Activated naive CD4-positive, alpha-beta T cell treated with anti-CD3 and anti-CD28 coated beads, Interleukin-2, amount 10 ng/mL, durations not matched to agents 7 days and 5 days (primary cell): ENCODE results near the gene CDK17.

Experiments
- CTCF ChIA-PET: fragments of 350-600 bp; sonication (Branson Sonifier 250); formaldehyde crosslinking; loops from one replicate; lab custom pipeline; 2021; ENCODE audit warnings: antibody characterized with exemption; lab: Charles Lee
- DNase-seq: peaks from one replicate; pipeline ENCODE4 v3.0.0-alpha.2; 2020
- H3K27ac Mint-ChIP-seq: one replicate; pipeline ENCODE4 v1.8.0; 2021; ENCODE audit warnings: mild to moderate bottlenecking, moderate library complexity, mixed read lengths
- H3K27me3 Mint-ChIP-seq: one replicate; pipeline ENCODE4 v1.8.0; 2021; ENCODE audit warnings: mild to moderate bottlenecking, mixed read lengths
- H3K36me3 Mint-ChIP-seq: one replicate; pipeline ENCODE4 v1.8.0; 2021; ENCODE audit warnings: mixed read lengths
- H3K4me1 Mint-ChIP-seq: one replicate; pipeline ENCODE4 v1.8.0; 2021; ENCODE audit warnings: mixed read lengths
- H3K4me3 Mint-ChIP-seq: one replicate; pipeline ENCODE4 v1.8.0; 2021; ENCODE audit warnings: mild to moderate bottlenecking, moderate library complexity, mixed read lengths
- H3K9me3 Mint-ChIP-seq: one replicate; pipeline ENCODE4 v1.8.0; 2021; ENCODE audit warnings: mixed read lengths

Gene CDK17

DNA sequence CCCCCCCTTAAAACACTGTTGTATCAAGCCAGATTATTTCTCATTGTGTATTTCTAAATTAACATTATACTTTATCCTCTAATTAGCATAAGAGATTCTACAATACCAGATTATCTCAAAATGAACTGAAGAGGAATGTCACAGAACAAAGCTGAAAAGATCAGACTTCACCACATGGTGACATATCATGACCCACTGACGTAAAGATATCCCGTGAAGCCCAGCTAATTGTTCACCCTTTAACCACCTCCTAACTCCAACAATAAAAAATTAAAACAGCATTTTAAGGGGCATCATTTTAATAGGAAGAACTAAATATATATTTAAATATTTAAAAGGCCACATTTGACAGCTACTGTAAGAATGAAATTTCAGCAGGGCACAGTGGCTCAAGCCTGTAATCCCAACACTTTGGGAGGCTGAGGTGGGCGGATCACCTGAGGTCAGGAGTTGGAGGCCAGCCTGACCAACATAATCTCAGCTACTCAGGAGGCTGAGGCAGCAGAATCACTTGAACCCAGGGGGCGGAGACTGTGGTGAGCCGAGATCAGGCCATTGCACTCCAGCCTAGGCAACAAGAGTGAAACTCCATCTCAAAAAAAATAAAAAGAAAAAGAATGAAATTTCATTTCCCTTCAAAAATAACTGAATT is 29.0 kb downstream of the CDK17 start:
- peaks cover 27% of the 10 kb centered on the region for H3K36me3 Mint-ChIP-seq
- peaks cover 61% of the 10 kb centered on the region for H3K4me1 Mint-ChIP-seq
- CTCF ChIA-PET: interaction anchor here (0.8 to 1.0 kb wide), 2 partner anchors 19 to 28 kb away, joined by 3 read pairs; no protein-coding TSS in a partner anchor
- no peak overlapping the region for H3K4me3 Mint-ChIP-seq
- H3K27ac Mint-ChIP-seq: no peak overlapping the region
- no peak for DNase-seq
- H3K27me3 Mint-ChIP-seq: no peaks in the 10 kb centered on the region
- H3K9me3 Mint-ChIP-seq: no peaks in the 10 kb centered on the region

DNA sequence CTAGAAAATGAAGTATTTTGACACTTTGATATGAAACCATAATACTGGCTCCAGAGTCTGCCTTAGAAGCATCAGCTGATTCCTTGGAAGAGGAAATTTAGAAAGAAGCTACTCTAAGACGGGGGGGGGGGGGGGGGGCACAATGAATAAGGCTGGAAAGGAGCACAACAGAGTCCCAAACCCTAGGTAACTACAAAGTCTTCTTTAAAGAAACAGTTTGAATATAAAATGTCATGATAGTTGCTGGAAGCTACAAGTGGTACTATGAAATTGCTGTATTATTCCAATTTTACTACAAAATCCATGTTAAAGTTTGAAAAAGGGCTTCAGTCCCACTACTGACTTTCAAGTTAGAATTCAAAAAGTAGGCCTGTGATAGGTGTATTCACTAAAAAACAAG is 31.6 kb downstream of the CDK17 start:
- Mint-ChIP-seq H3K9me3 (no peaks in the 10 kb centered on the region), H3K27ac (no peak overlapping the region), H3K4me3 (no peak overlapping the region), H3K27me3 (no peaks in the 10 kb centered on the region), H3K4me1 (peaks cover 48% of the 10 kb centered on the region), H3K36me3 (peaks cover 22% of the 10 kb centered on the region)
- CTCF ChIA-PET: no interaction called here
- no peak for DNase-seq

DNA sequence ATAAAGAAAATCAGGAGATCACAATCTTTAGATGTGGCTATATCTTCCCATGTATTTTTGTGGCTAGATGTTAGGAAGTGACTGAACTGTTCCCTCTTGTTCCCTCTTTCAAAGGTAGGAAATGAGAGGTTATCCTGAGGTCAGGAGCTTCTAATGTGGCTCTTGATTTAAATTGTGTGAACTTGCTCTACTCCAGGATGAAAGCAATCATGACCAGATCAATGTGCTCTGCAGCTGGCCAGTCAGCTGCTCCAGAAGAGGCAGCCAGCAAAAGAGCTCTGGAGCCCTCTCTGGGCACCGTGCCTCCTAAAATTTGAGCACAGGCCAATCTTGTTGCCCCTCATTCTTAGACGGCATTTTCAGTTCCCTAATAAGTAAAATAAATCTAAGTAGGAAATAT is 32.0 kb downstream of the CDK17 start:
- Mint-ChIP-seq H3K27ac (no peak overlapping the region), H3K27me3 (no peaks in the 10 kb centered on the region), H3K9me3 (no peaks in the 10 kb centered on the region), H3K36me3 (peaks cover 21% of the 10 kb centered on the region), H3K4me1 (peaks cover 46% of the 10 kb centered on the region), H3K4me3 (no peak overlapping the region)
- no peak for DNase-seq
- CTCF ChIA-PET: no interaction called here

DNA sequence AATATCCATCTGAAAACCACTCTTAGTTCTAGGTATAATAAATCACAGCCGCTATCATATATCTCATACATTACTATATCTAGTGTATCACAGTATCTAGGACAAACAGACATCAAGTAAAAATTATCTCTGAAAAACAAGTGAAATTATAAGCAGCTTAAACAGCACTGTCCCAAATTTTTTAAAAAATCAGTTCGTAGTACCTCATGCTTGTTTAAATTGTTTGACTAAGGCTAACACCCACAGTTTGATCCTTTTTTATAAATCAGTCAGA is 33.9 kb downstream of the CDK17 start:
- Mint-ChIP-seq H3K9me3 (no peaks in the 10 kb centered on the region), H3K4me1 (peaks cover 38% of the 10 kb centered on the region), H3K4me3 (no peak overlapping the region), H3K27ac (no peak overlapping the region), H3K36me3 (peaks cover 18% of the 10 kb centered on the region), H3K27me3 (no peaks in the 10 kb centered on the region)
- CTCF ChIA-PET: no interaction called here
- DNase-seq: no peak

DNA sequence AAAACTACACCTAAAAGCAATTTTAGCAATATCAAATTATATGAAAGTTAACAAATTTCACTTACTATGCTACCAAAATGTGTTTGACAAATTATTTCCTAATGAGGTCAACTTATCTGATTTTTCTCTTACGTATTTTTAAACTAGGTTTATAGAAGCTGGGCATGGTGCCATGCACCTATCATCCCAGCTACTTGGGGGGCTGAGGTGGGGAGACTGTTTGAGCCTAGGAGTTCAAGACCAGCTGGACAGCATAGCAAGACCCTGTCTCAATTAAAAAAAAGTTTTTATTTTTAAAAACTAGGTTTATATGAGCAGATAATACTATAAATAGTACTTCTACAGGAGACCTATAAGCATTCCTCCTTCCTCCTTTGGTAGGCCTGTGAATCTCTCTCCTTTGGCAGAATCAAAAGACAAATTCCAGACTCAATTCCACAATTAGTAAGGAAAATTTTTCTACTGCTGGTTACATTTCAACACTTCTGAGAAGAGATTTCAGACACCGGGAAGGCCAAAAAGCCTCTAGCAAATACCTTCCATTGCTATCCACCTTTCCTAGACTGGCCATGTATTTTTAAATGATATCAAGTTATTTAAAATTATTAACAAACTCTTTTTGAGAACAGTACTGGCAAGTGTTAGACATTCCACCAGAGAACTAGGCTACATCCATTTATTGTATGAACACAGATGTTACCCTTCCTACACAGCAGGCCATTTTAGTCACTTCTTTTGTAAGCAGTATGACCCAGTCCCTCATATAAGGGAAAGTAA is 34.4 kb downstream of the CDK17 start:
- no peak for DNase-seq
- Mint-ChIP-seq H3K27me3 (no peaks in the 10 kb centered on the region), H3K4me1 (peaks cover 38% of the 10 kb centered on the region), H3K36me3 (peaks cover 14% of the 10 kb centered on the region), H3K9me3 (no peaks in the 10 kb centered on the region), H3K27ac (no peak overlapping the region), H3K4me3 (no peak overlapping the region)
- CTCF ChIA-PET: no interaction called here

DNA sequence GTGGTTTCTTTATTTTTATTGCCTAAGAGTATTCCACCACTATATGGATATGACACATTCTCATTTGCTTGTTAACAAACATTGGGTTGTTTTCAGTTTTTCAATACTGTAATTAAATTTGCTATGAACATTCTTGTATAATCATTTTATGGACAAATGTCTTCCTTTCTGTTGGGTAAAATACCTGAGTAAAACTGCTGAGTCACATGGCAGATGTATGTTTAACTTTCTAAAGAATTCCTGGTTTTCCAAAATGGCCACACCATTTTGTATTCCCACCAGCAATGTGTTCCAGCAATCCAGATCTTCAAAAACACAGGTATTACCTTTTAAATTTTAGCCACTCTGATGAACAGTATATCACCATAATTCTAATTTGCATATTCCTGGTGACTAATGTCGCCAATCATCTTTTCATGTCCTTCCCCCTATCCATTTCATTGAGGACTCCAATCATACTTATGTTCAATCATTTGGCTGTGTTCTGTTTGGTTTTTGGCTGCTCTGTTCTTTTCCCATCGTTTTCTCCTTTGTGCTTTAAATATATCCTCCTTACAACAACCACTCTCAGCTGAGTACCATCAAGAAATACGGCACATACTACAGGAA is 36.0 kb downstream of the CDK17 start:
- H3K4me1 Mint-ChIP-seq: peaks cover 39% of the 10 kb centered on the region
- no peak overlapping the region for H3K4me3 Mint-ChIP-seq
- H3K27me3 Mint-ChIP-seq: no peaks in the 10 kb centered on the region
- H3K9me3 Mint-ChIP-seq: no peaks in the 10 kb centered on the region
- CTCF ChIA-PET: no interaction called here
- H3K36me3 Mint-ChIP-seq: peaks cover 15% of the 10 kb centered on the region
- DNase-seq: no peak
- no peak overlapping the region for H3K27ac Mint-ChIP-seq

DNA sequence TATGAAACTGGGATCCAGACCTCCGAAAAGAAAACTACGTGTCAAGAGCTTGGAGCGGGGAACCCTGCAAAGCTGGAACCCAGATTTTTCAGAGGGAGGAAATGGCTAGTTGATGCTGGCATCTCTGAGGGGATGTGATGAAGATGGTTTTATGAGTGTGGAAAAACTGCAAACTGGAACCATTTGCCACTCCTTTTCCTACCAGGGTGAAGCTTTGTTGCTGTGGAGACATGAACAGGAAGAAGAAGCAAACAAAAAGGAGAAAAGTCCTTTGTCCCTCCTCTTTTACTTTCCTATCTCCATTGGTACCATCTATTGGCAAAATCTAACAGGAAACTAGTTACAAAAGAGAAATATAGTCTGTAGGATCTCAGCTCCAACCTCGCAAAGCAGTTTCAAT is 39.2 kb downstream of the CDK17 start:
- Mint-ChIP-seq H3K27me3 (no peaks in the 10 kb centered on the region), H3K27ac (no peak overlapping the region), H3K36me3 (peaks cover 8% of the 10 kb centered on the region), H3K9me3 (no peaks in the 10 kb centered on the region), H3K4me3 (no peak overlapping the region), H3K4me1 (peaks cover 28% of the 10 kb centered on the region)
- CTCF ChIA-PET: no interaction called here
- DNase-seq: no peak

DNA sequence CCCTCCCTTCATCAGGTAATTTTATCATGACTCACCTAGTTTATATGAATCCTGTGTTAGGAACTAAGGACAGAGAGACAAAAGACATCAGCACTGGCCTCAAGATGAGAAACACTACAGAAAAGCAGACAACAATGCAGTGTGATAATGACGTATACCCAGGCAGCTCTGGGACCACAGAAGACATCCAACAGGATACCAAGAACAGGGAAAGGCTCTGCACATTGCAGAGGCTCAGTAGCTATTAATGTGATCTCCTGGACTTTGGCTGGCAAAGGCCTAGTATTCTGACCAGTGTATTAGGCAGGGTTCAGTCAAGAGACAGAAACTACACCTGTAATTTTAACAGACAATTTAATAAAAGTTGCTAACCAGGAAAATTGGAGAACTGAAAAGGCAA is 39.7 kb downstream of the CDK17 start:
- no peaks in the 10 kb centered on the region for H3K27me3 Mint-ChIP-seq
- CTCF ChIA-PET: no interaction called here
- H3K4me1 Mint-ChIP-seq: peaks cover 28% of the 10 kb centered on the region
- H3K36me3 Mint-ChIP-seq: peaks cover 8% of the 10 kb centered on the region
- no peaks in the 10 kb centered on the region for H3K9me3 Mint-ChIP-seq
- H3K27ac Mint-ChIP-seq: no peak overlapping the region
- no peak overlapping the region for H3K4me3 Mint-ChIP-seq
- no peak for DNase-seq

DNA sequence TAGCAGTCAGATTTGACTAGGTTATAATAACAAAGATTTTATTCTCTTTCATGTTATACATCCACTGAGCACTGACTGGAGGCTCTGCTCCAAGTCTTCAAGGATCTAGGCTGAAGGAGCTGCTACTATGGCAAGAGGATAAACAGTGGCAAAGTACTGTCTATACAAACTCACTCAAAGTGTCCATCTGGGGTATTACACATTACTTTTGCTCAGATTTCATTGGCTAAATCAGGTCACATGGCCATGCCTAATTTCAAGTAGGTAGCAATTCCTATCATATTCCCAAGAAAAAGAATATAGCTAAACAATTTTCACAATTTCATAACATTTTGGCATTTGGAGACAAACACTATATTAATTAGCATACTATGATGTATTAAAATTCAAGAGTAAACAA is 40.9 kb downstream of the CDK17 start:
- CTCF ChIA-PET: interaction anchor here (1.0 kb wide), 1 partner anchor 11 kb away, joined by 3 read pairs; no protein-coding TSS in a partner anchor
- Mint-ChIP-seq H3K36me3 (peaks cover 7% of the 10 kb centered on the region), H3K4me1 (peaks cover 26% of the 10 kb centered on the region), H3K27ac (no peak overlapping the region), H3K9me3 (no peaks in the 10 kb centered on the region), H3K27me3 (no peaks in the 10 kb centered on the region), H3K4me3 (no peak overlapping the region)
- no peak for DNase-seq

DNA sequence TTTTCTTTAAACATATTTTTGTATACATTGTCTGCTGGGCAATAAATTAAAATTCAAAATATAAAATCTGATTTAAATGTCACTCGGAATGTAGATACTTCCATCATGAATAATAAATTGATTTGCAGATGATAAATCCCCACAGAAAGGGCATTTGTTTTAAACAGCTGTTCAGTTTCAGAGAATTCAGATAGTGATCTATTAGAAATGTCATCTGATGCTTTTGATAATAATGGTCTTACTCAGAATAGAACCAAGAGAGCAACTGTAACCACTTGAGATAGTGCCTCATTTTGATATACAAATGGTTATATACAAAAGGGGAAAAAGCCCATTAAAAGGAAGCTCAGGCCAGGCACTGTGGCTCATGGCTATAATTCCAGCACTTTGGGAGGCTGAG is 43.4 kb downstream of the CDK17 start:
- H3K27me3 Mint-ChIP-seq: no peaks in the 10 kb centered on the region
- CTCF ChIA-PET: interaction anchor here (0.7 kb wide), 1 partner anchor 78 kb away, joined by 3 read pairs; no protein-coding TSS in a partner anchor
- H3K9me3 Mint-ChIP-seq: no peaks in the 10 kb centered on the region
- H3K4me1 Mint-ChIP-seq: peaks cover 31% of the 10 kb centered on the region
- no peak overlapping the region for H3K27ac Mint-ChIP-seq
- H3K36me3 Mint-ChIP-seq: peaks cover 2% of the 10 kb centered on the region
- no peak overlapping the region for H3K4me3 Mint-ChIP-seq
- no peak for DNase-seq

DNA sequence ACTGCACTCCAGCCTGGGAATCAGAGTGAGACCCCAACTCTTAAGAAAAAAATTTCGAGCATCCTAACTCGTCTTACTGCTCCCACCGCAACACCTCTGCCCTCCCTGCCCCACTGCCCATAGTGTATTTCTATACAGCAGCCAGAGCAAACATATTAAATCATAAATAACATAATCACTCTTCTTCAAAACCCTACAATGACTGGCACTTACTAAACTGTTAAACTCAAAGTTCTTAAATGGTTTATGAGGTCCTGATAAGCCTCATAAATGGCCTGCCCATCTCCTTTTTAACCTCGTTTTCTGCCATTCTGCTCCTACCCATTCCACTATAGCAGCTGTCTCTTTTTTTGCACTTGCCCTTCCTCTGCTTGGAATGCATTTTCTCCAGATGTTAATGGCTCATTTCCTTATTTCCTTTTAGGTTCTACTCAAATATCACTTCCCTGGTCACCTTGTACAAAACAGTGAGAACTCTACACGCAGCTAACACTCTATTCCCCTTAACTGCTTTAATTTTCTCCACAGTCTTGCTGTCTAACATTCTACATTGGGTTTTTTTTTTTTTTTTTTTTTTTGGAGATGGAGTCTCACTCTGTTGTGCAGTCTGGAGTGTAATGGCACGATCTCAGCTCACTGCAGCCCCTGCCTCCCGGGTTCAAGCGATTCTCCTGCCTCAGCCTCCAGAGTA is 45.2 kb downstream of the CDK17 start:
- Mint-ChIP-seq H3K9me3 (no peaks in the 10 kb centered on the region), H3K4me1 (peaks cover 31% of the 10 kb centered on the region), H3K4me3 (no peak overlapping the region), H3K36me3 (no peaks in the 10 kb centered on the region), H3K27me3 (no peaks in the 10 kb centered on the region), H3K27ac (no peak overlapping the region)
- CTCF ChIA-PET: interaction anchor here (0.5 kb wide), 1 partner anchor 53 kb away, joined by 3 read pairs; no protein-coding TSS in a partner anchor
- no peak for DNase-seq

DNA sequence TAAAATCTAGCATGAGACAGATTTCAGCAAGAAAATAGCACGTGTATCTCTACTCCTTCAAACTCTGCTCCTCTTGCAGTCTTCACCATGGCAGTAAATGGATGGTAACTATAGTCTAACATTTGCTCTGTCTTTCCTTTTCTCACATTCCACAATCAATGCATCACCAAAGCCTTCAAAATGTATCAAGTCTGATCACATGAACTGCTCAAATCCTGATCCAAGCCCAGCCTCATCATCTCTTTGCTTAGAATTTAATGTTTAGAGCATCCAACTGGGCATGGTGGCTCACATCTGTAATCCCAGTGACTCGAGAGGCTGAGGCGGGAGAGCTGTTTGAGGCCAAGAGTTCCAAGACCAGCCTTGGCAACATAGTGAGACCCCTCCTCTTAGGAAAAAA is 45.9 kb downstream of the CDK17 start:
- H3K4me1 Mint-ChIP-seq: peaks cover 28% of the 10 kb centered on the region
- no peaks in the 10 kb centered on the region for H3K36me3 Mint-ChIP-seq
- H3K27ac Mint-ChIP-seq: no peak overlapping the region
- no peak for DNase-seq
- no peaks in the 10 kb centered on the region for H3K9me3 Mint-ChIP-seq
- H3K4me3 Mint-ChIP-seq: no peak overlapping the region
- no peaks in the 10 kb centered on the region for H3K27me3 Mint-ChIP-seq
- CTCF ChIA-PET: no interaction called here

DNA sequence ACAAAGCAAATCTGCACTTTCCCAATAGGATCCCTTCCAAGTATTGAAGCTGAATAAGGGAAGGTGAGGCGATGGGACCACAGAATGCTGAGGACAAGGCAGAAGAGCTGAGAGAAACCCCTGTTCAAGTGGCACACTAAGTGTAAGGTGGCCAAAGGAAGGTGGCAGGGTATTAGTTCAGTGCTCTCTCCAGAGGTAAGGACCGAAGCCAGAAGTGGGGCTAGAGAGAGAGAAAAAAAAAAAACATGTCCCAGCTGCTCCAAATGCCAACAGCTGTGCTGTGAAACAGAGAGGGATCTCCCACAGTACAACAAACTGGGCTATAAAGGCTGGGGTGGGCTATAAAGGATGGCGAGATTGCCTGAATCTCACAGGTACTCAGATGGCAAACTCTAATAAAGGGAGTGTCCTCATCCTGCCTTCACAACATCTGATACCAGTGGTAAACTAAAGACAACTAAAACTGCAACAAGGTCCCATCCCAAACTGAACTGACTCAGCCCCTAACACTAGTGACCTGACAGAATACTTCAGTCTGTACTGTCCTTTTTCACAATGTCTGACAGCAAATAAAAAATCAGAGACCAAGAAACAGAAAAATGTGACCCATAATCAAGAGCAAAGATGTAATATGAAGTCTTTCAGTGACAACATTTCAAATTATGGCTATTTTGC is 47.9 kb downstream of the CDK17 start:
- no peaks in the 10 kb centered on the region for H3K9me3 Mint-ChIP-seq
- peaks cover 4% of the 10 kb centered on the region for H3K36me3 Mint-ChIP-seq
- H3K4me1 Mint-ChIP-seq: peaks cover 39% of the 10 kb centered on the region
- H3K27ac Mint-ChIP-seq: no peak overlapping the region
- no peak overlapping the region for H3K4me3 Mint-ChIP-seq
- no peaks in the 10 kb centered on the region for H3K27me3 Mint-ChIP-seq
- no peak for DNase-seq
- CTCF ChIA-PET: interaction anchor here (1.2 kb wide), 1 partner anchor 53 kb away, joined by 3 read pairs; no protein-coding TSS in a partner anchor

DNA sequence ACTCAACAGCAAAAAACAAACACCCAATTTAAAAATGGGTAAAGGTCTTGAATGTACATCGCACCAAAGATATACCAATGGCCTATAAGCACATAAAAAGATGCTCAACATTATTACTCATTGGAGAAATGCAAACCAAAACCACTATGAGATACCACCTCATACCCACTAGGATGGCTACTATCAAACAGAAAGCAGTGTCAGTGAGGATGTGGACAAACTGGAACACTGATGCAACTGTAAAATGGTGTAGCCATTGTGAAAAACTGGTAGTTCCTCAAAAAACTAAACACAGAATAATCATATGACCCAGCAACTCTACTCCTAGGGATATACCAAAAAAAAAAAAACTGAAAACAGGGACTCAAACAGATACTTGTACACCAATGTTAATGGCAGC is 49.3 kb downstream of the CDK17 start:
- H3K4me1 Mint-ChIP-seq: peaks cover 49% of the 10 kb centered on the region
- no peak overlapping the region for H3K4me3 Mint-ChIP-seq
- CTCF ChIA-PET: no interaction called here

More for the DNA sequence above, 49.3 kb downstream of the CDK17 start:
- no peaks in the 10 kb centered on the region for H3K9me3 Mint-ChIP-seq
- H3K27ac Mint-ChIP-seq: no peak overlapping the region
- DNase-seq: no peak
- H3K36me3 Mint-ChIP-seq: peaks cover 5% of the 10 kb centered on the region
- no peaks in the 10 kb centered on the region for H3K27me3 Mint-ChIP-seq
